A673 (cell line): ENCODE data around the gene FAM167B.

Experiments used
- EZH2 ChIP-seq: fragments of 200-600 bp; sonication (generic); IDR thresholded peaks from 2 replicates; pipeline ENCODE4 v1.6.1; 2017; ENCODE audit warnings: borderline replicate concordance, low read depth, mild to moderate bottlenecking, mixed read lengths, antibody characterized with exemption, low read length; ENCODE audit not compliant: poor library complexity, severe bottlenecking
- TF ChIP-seq, protein P1 (sequence below): fragments of 300-800, 200-600 bp; sonication (generic); conservative IDR thresholded peaks from 2 replicates; pipeline ENCODE4 v1.5.1; 2017; ENCODE audit warnings: low read depth, mild to moderate bottlenecking, antibody characterized with exemption, low read length, moderate library complexity, mixed read lengths

GRCh38 chr1:32247452-32247851, 430 bp downstream of the FAM167B start:
- TF ChIP-seq, protein P1, sequence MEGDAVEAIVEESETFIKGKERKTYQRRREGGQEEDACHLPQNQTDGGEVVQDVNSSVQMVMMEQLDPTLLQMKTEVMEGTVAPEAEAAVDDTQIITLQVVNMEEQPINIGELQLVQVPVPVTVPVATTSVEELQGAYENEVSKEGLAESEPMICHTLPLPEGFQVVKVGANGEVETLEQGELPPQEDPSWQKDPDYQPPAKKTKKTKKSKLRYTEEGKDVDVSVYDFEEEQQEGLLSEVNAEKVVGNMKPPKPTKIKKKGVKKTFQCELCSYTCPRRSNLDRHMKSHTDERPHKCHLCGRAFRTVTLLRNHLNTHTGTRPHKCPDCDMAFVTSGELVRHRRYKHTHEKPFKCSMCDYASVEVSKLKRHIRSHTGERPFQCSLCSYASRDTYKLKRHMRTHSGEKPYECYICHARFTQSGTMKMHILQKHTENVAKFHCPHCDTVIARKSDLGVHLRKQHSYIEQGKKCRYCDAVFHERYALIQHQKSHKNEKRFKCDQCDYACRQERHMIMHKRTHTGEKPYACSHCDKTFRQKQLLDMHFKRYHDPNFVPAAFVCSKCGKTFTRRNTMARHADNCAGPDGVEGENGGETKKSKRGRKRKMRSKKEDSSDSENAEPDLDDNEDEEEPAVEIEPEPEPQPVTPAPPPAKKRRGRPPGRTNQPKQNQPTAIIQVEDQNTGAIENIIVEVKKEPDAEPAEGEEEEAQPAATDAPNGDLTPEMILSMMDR, result no peak
- no peak for TF ChIP-seq EZH2
